HG02623 (cell line): ENCODE measurements around the gene KLRC4.
"Not testable (repeated sequence)": the region's sequence is repeated elsewhere in the genome, so short reads cannot be mapped to it uniquely, and the experiment has no call there.

ENCODE experiments used
- ATAC-seq: cut with Tn5 transposase; IDR thresholded peaks from one replicate; pipeline ENCODE4 v1.9.1; 2021; ENCODE audit warnings: moderate library complexity; ENCODE audit not compliant: unreplicated experiment

Gene KLRC4

GRCh38 chr12:10398168-10398567, 11.4 kb downstream of the KLRC4 start:
- no peak for ATAC-seq

GRCh38 chr12:10397296-10397695, 12.3 kb downstream of the KLRC4 start:
- no peak for ATAC-seq

- not testable (repeated sequence) for ATAC-seq
Observed at GRCh38 chr12:10396176-10396575, 13.4 kb downstream of the KLRC4 start.

GRCh38 chr12:10395390-10395998, 14.1 kb downstream of the KLRC4 start:
- ATAC-seq = peak; percentile 80

GRCh38 chr12:10394531-10395152, 14.9 kb downstream of the KLRC4 start:
- ATAC-seq = not testable (repeated sequence)

- ATAC-seq = no peak
Observed at GRCh38 chr12:10393291-10393690, 16.3 kb downstream of the KLRC4 start.

GRCh38 chr12:10392394-10392930, 17.1 kb downstream of the KLRC4 start:
- peak; percentile 57 for ATAC-seq

- not testable (repeated sequence) for ATAC-seq
Observed at GRCh38 chr12:10390991-10391390, 18.6 kb downstream of the KLRC4 start.

- no peak for ATAC-seq
Observed at GRCh38 chr12:10389904-10390303, 19.7 kb downstream of the KLRC4 start, which contains the start of gene KLRK1. Gene KLRK1 (minus strand): TSS chr12:10390041. CDS start chr12:10388810, 1,231 bp downstream.

- ATAC-seq = no peak
Observed at GRCh38 chr12:10388624-10389413, 20.7 kb downstream of the KLRC4 start.

- ATAC-seq = not testable (repeated sequence)
Observed at GRCh38 chr12:10387498-10387897, 22.1 kb downstream of the KLRC4 start.

- ATAC-seq = no peak
Observed at GRCh38 chr12:10386857-10387256, 22.7 kb downstream of the KLRC4 start.

- ATAC-seq = no peak
Observed at GRCh38 chr12:10385166-10385613, 24.4 kb downstream of the KLRC4 start.

- ATAC-seq = no peak
Observed at GRCh38 chr12:10384191-10384590, 25.4 kb downstream of the KLRC4 start.

GRCh38 chr12:10381928-10382628, 27.5 kb downstream of the KLRC4 start:
- ATAC-seq = no peak

GRCh38 chr12:10378737-10379136, 30.8 kb downstream of the KLRC4 start:
- ATAC-seq = not testable (repeated sequence)

GRCh38 chr12:10374624-10375018, 34.9 kb downstream of the KLRC4 start:
- no peak for ATAC-seq

GRCh38 chr12:10372559-10372958, 37.0 kb downstream of the KLRC4 start:
- no peak for ATAC-seq

GRCh38 chr12:10371893-10372535, 37.5 kb downstream of the KLRC4 start:
- not testable (repeated sequence) for ATAC-seq
